PC-9 (cell line): Measurements from ENCODE around the gene TMEM221.

Experiments used
- EZH2 ChIP-seq: fragments of 200-600 bp; sonication (generic); IDR thresholded peaks from 2 replicates; pipeline ENCODE4 v1.8.0; 2017; ENCODE audit warnings: antibody characterized with exemption, low read depth
- TF ChIP-seq, protein P1 (sequence below): fragments of 200-600 bp; sonication (generic); conservative IDR thresholded peaks from 2 replicates; pipeline ENCODE4 v1.6.1; 2017; ENCODE audit warnings: mixed run types, antibody characterized with exemption, mild to moderate bottlenecking, moderate library complexity

DNA sequence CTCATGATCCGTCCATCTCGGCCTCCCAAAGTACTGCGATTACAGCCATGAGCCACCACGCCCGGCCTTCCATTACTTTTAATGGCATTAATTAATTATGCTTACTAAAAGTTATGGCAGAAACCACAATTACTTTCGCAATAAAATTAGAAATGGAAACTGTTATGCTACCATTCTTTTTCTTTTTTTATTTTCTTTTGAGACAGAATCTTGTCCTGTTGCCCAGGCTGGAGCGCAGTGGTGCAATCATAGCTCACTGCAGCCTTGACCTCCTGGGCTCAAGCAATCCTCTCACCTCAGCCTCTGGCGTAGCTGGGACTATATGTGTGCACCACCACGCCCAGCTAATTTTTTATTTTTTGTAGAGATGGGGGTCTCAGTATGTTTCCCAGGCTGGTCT lies 38.5 kb downstream of the TMEM221 start:
- TF ChIP-seq EZH2, result no peak
- TF ChIP-seq, protein P1, sequence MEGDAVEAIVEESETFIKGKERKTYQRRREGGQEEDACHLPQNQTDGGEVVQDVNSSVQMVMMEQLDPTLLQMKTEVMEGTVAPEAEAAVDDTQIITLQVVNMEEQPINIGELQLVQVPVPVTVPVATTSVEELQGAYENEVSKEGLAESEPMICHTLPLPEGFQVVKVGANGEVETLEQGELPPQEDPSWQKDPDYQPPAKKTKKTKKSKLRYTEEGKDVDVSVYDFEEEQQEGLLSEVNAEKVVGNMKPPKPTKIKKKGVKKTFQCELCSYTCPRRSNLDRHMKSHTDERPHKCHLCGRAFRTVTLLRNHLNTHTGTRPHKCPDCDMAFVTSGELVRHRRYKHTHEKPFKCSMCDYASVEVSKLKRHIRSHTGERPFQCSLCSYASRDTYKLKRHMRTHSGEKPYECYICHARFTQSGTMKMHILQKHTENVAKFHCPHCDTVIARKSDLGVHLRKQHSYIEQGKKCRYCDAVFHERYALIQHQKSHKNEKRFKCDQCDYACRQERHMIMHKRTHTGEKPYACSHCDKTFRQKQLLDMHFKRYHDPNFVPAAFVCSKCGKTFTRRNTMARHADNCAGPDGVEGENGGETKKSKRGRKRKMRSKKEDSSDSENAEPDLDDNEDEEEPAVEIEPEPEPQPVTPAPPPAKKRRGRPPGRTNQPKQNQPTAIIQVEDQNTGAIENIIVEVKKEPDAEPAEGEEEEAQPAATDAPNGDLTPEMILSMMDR, result no peak
